Activated CD8-positive, alpha-beta memory T cell treated with anti-CD3 and anti-CD28 coated beads for 48 hours (primary cell): ENCODE results near the gene SEMA3G.

ENCODE experiments used
- DNase-seq, 3 experiments: peaks; one replicate each; pipeline ENCODE4 v3.0.0-alpha.2; 2020; ENCODE audit warnings: low read depth in 2 of 3, low spot score in 2 of 3

SEMA3G gene

DNA sequence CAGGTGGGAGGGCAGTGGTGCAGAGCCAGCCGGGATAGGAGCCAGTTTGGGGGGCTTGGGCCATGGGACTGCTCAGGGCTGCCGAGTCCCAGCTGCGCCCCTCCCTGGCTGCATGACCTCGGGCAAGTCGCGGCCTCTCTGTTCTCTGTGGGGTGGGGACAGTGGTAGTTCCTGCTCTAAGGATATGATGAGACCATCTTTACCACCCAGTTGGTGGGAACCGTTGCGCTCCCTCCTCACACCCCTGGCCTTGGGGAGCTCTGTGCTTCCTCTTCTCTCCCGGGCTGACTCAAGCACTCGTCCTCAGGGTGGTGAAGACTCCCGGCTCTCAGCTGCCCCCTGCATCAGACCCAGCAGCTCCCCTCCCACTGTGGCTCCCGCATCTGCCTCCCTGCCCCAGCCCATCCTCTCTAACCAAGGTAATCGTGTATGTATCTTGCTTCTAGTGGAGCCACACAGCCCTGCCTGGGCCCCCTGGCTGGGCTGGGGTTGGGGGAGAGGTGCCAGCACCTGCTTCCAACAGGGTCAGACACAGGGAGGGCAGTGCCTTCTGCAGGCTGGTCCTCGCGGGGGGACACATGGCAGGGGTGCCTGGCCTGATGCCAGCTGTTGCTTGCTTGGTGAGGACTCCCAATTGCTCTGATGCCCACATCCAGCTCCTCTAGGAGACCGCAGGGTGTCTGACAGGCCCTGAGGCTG, 35.1 kb upstream of the SEMA3G start:
- no peak for DNase-seq

DNA sequence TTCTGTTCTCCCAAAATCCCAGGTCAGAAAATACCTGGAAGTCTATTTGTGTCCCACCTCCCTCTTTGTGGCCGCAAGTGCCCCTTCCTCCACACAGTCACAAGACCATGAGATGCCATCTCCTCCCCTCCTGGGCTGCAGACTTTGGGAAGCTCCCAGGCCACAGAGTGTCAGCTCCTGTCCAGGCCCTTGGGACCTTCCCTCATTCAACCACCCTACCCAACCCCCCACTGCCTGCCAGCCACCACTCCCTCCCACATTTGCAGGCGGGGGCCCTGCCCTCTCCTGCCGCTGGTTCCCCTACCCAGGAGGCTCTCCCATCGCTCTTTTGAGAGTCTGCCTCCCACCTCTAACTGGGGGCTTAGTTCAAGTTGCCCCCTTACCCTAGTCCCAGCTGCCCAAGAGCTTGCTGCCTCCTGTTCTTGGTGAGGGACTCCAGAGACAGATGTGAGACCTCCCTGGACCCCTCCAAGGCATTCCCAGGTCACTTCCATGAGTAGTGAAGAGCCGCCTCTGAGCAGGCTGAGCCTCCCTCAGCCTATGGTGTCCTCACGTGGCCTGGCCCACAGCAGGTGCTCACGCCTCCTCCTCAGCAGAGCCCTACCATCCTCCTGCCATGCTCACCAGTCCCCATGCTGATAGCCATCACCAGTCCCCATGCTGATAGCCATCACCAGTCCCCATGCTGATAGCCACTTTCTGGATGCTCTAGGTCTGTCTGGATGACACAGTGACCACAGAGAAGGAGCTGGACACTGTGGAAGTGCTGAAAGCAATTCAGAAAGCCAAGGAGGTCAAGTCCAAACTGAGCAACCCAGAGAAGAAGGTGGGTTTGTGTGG, 34.4 kb upstream of the SEMA3G start:
- DNase-seq, result no peak

DNA sequence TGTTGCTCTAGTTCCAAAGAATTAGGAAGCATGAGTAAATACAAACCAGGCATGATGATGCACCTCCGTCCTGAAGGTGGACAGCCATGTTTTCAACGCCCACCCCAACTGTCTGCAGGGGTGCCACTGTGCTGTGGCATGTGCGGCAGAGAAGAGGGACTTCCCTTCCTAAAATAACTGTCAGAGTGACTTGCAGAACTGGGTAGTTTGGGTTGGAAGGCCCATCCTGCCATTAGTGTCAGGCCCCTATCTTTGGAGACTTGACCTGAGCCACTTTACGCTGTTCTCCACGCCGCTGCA, 32.8 kb upstream of the SEMA3G start:
- DNase-seq, result no peak

DNA sequence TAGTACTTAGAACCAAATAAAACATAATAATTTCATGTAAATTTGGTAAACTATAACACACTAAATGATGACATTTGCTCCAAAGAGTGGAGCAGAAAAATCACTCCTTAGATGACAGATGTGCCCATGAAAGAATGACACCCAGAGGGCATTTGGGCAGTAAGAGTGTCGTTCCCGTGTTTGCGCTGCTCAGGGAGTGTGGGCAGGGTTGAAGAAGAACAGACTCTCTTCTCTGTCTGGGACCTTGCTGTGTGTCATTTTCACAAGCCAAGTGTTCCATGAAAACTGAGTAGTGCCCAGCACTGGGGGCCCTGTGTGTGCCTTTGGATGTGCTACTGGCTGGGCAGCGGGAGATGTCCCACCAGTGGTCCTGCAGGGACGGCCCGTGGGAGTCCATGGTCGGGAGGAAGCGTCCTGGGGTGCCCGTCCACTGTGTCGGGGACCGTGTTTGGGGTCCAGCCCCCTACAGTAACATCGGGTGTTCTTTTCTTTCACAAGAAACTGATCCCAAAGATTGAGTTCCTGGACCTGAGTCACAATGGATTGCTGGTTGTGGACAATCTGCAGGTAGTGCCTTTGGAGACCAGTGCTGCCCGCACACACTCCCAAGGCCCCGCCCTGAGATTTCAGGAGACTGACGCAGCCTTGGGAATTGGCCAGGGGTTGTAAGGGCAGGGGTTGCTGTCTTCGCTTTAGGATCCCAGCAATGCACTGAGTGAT, 32.3 kb upstream of the SEMA3G start:
- DNase-seq, result no peak

DNA sequence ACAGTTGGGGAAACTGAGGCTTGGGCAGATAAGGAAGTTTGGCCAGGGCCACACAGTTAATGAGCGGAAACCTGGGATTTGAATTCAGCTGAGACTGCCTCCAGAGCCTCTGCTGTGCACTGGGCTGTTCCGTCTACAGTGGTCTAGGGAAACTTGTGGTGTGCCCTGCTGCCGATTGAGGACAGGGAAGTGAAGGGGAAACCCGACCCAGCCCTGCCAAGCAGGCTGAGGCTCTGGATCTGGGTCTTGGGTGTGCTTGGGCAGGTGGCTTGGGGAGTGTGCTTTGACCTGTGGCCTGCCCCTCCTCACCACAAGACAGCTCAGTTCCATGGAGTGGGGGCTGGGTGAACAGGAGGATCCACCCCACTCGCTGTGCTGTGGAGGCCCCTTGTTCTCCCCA, 28.1 kb upstream of the SEMA3G start:
- no peak for DNase-seq

DNA sequence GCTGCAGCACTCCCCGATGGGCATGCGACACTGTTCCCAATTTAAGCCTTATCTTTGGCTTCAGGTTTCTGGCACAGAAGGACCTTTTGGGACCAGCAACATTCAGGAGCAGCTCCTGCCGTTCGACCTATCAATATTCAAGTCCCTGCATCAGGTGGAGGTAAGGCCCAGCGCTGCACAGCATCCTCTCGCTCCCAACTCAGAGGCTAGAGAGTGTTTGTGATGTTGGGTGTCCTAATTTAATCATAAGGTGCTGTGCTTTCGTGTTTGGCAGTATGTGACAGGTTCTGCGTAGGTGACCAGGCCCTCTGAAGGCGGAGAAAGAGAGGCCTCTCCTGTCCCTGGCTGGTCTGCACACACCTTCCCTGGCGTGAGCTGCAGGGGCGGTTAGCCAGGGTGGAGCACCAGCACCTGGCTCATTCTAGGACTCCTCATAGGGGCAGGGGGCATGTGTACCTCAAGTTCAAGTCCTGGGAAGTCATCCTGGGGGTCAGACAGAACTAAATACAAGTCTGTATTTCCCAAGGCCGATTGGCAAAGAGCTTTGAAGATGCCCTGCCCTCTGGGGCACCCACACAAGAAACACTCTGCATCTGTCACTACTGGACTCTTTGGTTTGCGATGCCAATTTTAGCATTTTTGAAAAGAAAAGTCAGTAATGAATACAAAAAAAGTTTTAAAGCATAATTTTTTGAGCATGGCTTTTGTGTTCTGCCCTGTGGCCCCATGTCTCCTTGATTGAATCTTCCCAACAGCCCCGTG, 27.5 kb upstream of the SEMA3G start:
- no peak for DNase-seq

DNA sequence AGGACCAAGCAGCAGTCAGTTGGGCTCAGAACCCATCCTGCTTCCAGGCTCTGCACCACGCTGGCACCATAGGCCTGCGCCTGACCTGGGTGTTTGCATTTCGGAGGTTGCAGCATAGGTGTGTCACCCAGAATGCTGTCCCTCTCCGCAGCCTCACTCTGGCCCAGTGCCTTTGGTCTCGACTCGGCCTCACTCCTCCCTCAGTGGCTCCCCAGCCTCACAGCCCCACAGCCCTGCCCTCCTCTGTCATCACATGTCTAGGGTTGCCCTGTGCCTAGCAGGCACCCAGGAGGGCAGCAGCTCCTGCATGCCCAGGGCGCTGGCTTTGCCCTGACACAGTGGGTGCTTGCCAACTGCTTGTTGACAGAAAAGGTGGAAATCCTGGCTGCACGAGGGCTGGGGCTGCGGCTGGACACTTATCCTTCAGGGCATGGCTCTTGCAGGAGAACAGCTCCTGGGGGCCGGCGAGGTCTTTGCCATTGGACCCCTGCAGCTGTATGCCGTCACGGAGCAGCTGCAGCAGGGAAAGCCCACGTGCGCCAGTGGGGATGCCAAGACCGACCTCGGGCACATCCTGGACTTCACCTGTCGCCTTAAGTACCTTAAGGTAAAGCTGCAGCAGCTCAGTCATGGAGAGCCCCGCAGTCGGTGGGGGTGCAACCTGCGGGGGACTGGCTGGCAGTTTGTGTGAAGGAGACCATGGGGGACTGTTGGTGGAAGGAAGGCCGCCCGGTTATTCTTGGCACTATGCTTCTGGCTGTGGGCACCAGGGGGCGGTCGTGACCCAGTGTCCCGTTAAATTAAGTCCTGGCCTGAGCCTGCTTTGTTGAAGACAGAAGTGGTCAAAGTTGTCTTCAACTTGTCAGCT, 26.7 kb upstream of the SEMA3G start:
- no peak for DNase-seq

DNA sequence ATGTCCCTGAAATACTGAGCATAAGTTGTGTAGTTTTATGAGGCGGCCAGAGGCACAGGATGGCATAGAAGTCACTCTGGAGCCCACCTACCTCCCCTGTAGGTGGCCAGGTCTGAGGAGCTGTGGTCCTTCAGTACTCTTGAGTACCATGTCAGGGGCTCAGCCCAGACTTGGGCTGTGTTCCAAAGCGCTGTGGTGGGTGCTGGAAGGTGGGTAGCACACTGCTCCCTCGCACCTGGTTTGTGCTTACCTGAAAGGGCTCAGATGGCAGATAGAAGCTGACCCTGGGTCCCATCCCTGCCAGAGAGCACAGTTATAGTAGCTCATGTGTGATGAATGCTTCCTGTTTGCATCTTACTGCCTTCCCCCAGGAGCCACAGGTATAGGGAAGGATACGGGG, 26.0 kb upstream of the SEMA3G start:
- DNase-seq, result no peak

DNA sequence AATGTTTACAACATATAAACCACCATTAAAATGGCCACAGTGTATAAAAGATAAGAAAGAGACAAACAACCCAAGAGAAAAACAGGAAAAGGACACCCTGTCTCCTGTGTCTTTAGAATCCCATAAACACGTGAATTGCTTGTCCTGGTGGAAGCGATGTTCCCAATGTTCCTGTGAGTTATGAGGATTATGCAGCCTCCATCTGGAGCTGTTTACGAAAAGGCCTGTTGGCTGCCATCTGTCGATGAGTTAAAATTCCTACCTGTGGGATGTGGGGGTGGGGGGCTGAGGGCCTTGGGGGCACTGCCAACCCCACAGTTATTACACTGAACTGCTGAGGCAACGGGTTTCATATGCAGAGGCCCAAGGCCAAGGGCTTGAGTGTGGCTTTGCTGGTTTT, 24.1 kb upstream of the SEMA3G start:
- no peak for DNase-seq

DNA sequence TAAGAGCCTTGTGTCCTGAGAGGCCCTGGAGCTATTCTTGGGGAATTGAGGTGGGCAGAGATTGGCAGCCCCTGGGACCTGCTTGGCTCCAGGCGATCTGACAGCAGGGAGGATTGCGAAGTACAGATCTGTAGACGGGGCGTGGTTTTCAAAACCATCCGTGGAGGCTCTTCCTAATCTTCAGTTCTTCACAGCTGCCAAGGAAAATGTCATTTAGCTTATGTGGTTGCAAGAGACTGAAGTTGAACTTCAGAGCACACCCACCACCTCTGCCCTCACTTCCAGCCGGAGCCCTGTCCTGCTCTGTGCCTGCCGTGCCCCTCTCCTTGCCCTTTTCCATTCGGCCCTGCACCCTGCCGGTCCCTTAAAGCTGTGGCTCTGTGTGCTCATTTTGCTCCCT, 23.4 kb upstream of the SEMA3G start:
- DNase-seq, result no peak

DNA sequence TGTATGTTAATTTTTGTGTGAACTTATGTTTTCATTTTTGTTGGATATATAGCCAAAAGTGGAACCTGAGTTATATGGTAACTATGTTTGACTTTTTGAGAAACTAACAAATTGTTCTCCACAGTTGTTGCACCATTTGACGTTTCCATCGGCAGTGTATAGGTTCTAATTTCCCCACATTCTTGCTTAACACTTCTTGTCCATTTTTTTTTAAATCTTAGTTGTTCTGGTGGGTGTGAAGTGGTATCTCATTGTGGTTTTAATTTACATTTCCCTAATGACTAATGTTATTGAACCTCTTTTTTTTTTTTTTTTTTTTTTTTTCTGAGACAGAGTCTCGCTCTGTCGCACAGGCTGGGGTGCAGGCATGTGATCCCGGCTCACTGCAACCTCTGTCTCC, 18.5 kb upstream of the SEMA3G start:
- DNase-seq, result no peak

DNA sequence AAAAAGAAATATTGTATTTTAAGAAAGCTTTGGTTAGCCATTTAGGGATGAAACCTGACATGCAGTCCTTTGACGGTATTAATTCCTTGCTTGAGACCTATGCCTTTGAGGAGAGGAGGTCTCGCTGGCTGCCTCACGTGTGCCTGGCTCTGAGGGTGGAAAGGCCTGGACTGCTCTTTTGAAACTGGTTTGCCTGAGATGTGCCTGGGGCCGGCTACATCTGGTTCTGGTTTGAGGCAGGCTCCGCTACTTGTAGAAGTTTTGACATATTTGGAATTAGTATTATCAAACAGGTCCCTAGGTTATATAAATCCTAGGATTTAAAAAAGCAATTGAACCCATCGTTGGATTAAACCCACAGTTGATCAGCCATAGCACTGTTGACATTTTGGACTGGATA, 17.0 kb upstream of the SEMA3G start:
- no peak for DNase-seq

DNA sequence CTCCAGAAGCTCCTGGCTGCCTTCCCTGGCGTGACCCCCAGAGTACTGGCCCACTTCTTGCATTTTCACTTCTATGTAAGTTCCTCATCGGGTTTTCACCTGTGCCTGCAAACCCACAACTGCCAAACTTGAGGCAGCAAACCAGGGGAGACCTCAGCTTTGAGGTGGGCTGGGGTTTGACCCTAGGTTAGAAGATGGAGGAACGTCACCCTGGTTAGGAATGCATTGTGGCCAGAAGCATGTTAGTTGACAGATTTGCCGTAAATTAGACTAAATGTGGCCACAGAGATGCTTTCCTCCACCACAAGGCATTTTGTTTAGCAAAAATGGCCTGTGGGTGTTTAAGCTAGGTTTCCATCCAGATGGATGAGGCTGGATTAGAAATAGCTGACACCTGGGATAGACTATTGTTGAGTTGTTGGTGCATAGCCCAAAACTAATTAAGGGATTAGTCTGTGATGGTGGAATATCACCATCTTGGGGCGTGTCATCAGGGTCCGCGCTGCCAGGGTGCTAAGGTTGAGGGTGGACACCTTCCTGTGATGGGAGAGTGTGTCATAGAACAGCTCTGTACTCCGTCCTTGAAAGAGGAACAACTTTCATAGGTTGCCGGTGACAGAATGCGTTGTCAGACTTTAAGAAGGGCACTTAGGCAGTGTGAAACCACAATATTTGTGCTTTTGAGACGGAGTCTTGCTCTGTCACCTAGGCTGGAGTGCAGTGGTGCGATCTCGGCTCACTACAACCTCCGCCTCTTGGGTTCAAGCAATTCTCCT, 14.1 kb upstream of the SEMA3G start:
- no peak for DNase-seq

DNA sequence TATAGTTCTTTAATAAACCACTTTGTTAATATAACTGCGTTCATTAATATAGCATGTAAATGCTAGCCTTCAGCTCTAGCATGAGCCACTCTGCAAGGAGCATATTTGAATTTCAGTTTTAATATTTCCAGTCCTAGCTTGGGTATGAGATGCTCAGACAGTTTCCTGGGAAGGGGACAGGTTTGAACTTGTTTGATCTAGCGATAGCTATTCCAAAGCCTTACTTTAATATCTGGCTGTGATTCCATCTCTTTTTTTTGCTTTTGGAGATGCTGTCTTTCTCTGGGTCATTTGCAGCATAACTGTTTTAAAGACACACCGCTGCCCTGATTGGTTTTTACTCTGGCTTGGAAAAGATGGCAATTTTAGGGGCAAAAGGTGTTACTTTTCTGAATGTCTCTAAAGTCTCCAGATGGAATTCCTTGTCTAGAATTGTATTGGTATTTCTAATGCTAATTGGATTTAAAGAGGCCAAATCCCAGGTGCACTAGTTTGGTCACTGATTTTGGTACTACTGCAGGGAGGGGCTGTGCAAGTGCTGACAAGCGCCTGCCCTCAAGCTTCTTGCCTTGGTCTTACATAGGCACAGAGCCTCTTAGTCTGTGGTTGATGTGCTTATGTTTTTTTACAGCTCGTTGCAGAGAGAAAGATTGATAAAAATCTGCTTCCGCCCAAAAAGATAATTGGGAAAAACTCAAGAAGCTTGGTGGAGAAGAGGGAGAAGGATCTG, 13.3 kb upstream of the SEMA3G start:
- DNase-seq, result no peak

DNA sequence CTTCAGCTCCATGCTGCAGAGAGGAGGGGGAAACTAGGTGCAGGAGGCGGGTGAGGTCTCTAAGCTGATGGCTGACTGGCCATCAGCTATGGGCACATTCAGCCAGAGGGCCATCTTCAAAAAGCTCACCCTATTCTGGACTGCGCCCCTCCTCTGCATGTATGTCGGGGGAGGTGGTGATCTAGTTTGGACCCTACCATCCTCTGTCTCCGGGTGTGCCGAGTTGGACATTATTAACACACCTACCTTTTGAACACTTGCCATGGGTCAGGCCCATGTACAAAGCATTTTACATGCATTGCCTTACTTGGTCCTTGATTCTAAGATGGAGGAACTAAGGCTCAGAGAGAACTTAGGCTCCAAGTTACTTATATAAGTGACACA, 11.9 kb upstream of the SEMA3G start:
- DNase-seq, result no peak

DNA sequence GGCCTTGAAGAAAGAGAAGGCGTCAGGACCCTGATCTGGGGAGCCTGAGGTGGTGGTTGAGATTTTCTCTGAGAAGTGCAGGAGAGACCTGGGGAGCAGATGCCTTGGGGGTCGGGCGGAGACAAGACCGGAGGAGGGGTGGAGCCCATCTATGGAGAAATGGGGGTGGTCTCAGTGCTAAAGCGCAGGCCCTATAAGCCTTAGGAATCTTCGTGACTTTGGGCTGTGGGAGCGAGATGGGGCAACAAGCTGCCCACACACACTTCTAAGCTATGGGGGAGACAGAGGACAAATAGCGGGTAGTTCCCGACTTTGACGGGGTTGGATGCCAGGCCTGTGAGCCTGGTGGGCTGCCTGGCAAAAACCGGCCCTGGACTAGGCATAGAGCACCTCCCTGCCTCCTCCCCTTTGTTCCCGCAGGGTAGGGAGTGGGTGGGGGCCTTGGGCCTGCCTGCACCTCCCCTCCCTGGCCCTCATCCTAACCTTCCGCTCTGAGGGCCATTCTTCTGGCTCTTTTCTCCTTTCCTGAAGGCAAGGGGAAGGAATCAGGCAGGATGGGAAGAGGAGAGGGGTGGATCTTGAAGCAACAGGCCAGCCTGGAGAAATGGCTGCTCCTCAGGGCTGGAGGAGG, 11.4 kb upstream of the SEMA3G start:
- DNase-seq, result no peak

DNA sequence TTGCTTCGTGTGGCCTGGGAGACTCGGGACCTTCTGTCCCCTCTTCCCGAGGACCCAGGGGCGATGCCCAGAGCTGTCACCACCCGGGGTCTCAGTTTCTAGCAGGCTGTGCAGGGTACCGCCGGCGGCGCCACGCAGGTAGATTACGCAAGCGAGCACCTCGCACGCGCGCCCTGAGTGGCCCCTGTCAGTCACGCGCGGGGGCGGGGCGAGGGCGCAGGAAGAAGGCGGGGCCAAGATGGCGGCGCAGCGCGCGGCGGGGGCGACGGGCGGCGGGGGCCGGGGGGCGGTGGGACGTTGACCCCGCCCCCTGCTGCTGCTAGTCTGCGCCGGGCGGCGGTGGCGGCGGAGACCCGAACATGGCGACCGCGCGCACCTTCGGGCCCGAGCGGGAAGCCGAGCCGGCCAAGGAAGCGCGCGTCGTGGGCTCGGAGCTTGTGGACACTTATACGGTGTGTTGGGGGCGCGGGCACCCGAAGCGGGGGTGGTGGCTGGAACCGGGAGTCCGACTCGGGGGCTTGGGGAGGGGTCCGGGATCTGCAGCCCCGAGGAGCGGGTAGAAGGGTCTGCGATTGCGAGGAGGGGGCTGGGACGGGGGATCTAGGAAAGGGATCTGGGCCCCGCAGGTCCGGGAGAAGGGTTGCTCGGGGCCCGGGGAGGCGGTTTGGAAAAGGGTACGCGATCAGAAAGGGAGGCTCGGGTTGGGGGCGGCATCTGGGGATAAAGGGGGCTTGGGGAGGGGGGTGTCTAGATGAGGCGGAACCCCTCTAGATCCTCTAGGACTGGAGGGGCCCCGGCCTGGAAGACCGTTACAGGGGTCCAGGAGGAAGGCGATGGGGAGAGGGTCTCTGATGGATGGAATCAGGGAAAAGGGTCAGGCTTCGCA, 10.6 kb upstream of the SEMA3G start, which contains the start of gene NISCH:
NISCH (plus strand) TSS at position 322 of the 886 bp plus-strand sequence; CDS start at position 360, 38 bp downstream.
- peak; percentile 89 to 97 (median 93) for DNase-seq

DNA sequence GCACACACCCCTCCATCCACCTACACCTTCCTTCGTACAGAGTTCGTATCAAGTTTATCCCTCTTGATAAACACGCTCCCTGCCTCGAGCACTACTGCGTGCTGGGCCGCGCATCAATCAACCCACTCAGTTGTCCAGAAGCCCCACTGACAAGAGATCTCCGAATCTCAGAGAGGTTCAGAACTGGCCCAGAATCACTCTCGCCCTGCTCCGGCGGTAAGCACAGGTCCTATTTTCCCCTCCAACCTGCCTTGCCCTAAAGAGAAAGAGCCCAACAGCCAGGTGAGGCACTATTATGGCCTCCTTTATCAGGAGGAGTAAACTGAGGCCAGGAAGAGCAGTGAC, 10.0 kb upstream of the SEMA3G start:
- no peak for DNase-seq
